ENCODE measurements around the gene GLCE.
"Not testable (repeated sequence)": the region's sequence is repeated elsewhere in the genome, so short reads cannot be mapped to it uniquely, and the experiment has no call there.

The GLCE gene

GRCh38 chr15:69302087-69302486 is 141.7 kb downstream of the GLCE start:
- DNase-seq: not testable (repeated sequence)

DNA sequence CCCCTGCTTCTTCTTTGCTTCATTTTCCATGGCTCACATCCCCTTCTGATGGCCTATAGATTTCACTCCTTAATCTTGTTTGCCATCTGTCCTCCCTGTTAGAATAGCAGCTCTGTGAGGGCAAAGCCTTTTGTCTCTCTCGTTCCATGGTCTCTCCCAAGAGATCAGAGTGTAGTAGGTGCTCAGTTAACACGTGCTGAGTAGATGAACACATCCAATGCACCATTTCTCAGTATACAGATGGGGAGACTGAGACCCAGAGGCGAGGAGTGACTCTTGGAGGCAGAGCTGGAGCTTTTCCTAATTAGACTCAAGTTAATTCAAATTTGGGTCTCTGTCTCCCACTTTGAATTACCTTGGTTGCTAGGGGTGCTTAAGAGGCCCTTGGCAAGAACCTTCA is 142.5 kb downstream of the GLCE start:
- DNase-seq: no peak

- DNase-seq: no peak
These were observed 143.1 kb downstream of the GLCE start for GRCh38 chr15:69303337-69304181.

DNA sequence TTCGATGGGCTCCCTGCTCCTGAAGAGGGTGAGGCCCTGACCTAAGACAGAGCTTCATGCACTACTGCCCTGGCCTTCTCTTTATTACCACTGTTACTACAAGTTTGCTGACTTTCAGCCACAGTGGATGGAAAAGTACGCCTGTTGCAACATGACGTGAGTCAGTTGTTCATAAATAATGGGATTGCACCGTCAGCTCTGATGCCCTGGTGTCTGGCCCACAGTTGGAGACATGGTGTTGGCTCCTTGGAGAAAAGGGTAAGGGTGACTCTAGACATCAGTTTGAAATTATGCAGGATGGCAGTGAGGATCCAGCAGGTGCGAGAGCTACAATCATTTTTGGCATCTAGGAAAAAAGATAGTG is 143.7 kb downstream of the GLCE start:
- DNase-seq: no peak

GRCh38 chr15:69305204-69305931 is 144.9 kb downstream of the GLCE start:
- DNase-seq: no peak

- DNase-seq: no peak
These were observed 145.6 kb downstream of the GLCE start for GRCh38 chr15:69305933-69306568.

GRCh38 chr15:69307939-69308338 is 147.5 kb downstream of the GLCE start:
- no peak for DNase-seq

DNA sequence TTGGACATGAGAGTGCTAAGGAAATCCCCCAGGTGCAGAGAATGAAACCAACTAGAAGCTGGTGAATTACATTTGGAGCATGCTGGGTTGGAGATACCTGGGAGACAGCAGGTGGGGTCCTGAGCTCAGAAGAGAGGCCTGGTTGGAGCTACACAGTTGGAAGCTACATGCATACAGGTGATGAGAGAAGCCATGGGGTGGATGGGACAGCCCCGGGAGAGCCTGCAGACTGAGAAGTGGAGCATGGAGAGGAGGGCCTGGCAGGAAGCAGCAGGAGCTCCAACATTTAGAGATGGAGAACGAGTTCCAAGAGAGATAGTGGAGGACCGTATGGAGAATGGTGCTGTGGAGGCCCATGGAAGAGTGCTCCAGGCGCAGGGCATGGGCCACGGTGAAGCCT is 148.5 kb downstream of the GLCE start:
- no peak for DNase-seq

DNA sequence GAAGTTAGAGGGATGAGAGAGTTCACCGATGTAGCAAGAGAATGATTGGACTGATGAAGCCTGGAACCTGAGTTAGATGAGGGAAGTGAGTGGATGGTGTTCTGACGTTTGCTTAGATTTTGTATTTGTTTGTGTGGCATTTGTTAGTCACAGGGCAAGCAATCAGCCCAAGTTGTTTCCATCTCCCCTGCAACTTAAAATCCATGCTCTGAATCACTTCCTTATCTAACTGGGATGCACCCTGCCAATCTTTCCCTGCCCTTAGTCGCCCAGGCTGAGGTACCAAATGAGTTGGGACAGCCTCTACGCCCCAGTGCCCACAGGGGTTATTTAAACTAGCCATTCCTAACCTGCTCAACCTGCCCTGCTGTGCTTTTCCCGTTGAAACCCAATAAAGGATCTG is 150.9 kb downstream of the GLCE start:
- no peak for DNase-seq

GRCh38 chr15:69313432-69314000 is 153.1 kb downstream of the GLCE start:
- no peak for DNase-seq

- no peak for DNase-seq
These were observed 153.7 kb downstream of the GLCE start for GRCh38 chr15:69314131-69314530.

- DNase-seq: no peak
These were observed 154.3 kb downstream of the GLCE start for GRCh38 chr15:69314736-69315135.

DNA sequence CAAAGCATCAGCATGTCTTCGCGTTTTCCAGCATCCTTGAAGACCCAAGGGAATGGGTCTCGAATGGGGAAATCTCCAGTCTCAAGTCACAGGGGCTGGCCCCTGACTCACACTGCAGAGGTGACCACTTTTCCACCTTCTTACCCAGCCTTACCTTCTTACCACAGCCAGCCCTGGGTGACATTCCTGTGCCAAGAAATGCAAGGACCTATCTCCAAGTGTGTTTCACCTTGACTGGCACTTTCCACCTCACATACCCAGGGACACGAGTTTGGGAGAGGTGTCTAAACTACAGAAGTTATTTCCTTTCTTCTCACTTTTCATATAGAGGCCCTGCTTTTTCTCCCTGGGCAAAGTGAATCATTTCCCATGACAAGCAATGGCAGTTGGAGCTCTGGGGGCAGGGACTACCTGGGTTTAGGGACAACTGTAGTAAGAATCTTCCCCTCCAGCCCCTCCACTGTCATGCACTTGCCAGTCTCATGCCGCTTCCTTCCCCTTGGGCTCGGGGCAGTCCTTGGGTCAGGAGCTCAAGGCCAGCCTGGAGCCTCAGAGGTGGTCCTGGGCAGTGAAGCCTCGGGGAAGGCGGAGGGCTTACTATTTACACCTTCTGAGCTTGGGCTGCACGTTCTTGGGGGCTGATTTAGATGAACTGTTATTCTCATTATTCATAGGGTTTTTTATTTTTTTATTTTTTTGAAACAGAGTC is 155.1 kb downstream of the GLCE start:
- DNase-seq: no peak

- DNase-seq: no peak
These were observed 155.9 kb downstream of the GLCE start for GRCh38 chr15:69316291-69316690.

DNA sequence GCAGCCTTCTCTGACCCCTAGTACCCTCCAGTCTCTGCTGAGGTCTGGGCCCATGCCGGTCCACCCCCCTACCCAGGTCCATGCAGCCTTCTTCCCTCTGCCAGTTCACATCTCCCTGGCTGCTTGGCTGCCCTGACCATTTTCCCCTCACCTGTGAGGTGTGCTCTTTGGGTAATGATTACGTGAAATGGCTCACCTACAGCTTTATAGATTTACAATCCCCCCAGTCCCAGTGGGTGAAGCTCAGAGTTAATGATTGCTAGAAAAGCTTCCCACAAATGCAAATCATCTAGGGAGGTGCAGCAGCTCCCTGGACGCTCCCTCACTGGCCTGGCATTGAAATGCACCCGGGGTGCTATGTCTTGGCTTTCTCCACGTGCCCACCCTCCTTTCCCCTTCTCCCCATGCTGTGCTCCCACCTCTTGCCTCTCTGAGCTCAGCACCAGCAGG is 157.0 kb downstream of the GLCE start:
- DNase-seq: no peak

- no peak for DNase-seq
These were observed 157.6 kb downstream of the GLCE start for GRCh38 chr15:69318033-69318432.

DNA sequence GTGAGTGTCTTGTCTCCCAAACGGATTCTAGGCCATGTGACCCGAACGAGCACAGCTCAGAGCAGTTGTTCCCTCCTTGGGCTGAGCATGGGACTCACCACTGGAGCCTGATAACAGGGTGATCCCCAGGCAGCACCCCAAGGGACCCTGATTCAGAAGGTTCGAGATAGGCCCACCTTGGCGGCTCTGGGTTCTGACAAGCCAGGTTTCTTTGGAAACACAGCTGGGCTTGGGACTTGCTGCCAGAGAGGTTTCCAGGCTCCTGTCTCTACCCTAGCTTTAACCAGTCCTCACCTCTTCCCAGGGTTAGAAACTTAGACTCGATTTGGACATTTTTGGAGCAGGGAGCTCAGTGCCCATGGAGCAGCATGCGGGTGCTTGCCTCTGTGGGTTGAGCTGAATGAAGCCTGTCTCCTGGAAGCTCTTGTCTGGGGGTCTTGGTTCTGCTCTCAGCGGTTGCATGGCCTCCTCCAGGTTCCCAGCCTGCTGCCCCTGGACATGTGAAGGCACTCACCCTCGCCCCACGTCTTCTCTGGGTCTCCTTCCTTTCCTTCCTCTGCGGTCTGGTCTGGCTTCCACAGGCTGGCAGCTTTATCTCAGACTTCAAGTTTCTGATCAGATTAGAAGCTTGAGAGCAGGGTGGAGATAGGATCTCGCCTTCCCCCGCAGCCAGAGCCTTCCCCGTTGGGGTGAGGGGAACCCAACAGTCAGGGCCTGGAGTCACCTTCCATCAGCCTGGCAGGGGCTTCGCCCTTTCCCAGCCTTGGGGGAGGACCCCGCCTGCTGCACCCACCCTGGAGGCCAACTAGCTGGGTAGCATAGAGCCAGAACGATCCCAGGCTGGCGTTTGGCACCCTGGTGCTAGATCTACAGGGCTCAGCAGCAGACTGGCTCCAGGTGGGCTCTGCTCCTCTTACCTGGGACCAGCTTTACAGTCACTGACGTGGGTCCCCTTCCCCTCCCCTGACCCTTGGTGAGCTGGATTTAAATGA is 159.2 kb downstream of the GLCE start:
- DNase-seq: no peak

- no peak for DNase-seq
These were observed 160.6 kb downstream of the GLCE start for GRCh38 chr15:69320977-69321554.

Data from NCI-H2171 treated with DMSO at 0.1 percent for 48 hours (cell line).